GM18519 (cell line): ENCODE data around the gene SEMA4D.
A peak's percentile ranks its signal among the peaks of the same experiment; 100 is the strongest.

Experiments
- ATAC-seq: cut with Tn5 transposase; IDR thresholded peaks from one replicate; pipeline ENCODE4 v1.9.1; 2021; ENCODE audit warnings: mild to moderate bottlenecking, moderate library complexity; ENCODE audit not compliant: unreplicated experiment, low FRiP score

SEMA4D gene

DNA sequence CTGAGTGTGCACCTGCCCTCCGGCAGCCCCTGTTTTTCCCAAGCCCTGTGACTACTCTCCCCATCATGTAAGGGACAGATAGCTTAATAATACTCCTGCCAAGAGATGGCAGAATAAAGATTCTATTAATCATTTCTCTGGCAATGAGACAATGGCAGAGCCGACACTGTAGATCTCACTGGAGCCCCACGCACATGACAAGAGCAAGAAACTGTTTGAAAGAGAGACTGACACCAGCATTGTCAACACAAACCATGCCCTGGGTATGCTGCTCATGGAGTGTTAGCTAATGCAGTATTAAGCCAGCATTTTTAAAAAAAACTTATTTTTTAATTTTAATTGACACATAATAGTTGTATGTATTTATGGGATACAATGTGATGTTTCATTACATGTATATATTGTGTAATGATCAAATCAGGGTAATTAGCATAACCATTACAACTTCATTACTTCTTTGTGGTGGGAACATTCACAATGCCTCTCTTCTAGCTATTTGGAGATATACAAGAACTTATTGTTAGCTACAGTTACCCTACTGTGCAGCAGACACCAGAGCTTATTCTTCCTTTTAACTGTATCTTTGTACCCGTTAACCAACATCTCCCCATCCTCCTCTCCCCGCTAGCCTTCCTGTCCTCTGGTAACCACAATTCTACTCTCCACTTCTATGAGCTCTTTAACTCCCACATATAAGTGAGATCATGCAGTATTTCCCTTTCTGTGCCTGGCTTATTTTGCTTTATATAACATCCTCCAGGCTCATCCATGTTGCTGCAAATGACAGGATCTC lies 31.5 kb upstream of the SEMA4D start:
- ATAC-seq, result no peak

DNA sequence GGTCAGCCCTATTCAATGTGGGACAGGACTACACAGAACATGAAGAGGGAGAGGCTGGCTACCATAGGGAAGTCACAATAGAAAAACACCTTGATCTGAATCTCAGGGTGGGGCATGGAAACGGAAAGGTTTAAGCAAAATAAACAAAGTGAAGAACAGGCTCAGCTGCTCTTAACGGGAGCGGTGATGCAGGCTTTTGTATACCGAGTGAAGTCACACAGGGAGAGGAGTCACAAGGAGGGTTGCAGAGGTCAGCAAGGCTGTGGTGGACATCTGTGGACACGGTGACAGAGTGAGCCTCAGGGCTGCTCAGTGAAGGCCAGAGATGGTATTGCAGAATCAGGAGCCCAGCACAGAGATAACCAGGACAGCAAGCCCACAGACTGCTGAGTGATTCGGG lies 30.6 kb upstream of the SEMA4D start:
- no peak for ATAC-seq

DNA sequence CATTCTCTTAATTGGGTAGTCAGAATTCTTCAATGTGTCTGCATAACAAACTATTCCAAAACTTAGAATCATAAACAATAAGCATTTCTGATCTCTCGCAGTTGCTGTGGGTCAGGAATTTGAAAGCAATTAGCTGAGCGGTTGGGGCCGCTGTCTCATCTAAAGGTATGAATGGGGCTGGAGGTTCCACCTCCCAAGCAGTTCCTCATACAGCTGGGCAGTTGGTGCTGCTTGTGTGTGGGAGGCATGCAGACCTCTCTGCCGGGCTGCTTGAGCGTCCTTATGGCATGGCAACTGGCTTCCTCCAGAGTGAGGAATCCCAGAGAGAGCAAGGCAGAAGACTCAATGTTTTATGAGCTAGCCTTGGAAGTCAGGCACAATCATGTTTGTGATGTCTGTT lies 30.2 kb upstream of the SEMA4D start:
- no peak for ATAC-seq

DNA sequence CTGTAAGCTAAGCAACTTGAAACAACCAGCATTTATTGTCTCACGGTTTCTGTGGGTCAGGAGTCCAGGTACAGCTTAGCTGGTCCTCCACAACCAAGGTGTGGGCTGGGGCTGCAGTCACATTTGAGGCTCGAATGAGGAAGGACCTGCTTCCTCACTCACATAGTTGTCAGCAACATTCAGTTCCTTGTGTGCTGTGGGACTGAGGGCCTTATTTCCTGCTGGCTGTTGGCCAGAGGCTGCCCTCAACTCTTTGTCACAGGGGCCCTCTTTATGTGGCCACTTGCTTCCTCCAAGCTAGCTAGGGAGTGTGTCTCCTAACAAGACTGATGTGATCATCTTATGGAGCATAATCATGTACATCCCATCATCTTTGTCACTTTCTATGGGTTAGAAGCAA lies 29.2 kb upstream of the SEMA4D start:
- ATAC-seq, result no peak

DNA sequence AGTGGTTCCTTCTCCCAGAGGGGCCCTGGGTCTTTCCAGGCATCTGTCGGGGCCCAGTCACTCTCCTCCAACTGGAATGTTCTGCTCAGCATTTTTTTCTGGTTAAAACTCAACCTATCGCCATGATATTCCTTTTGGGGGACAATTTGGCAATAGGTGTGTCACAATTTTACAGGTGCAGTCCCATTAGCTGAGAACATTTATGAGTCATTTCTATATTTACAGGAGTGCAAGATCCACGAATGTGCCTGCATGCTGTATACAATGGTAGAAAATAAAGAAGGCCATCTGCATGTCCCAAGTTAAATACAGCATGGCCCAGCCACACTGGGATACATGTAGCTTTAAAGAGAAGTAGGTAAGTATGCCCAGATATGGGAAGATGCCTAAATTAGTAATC lies 28.8 kb upstream of the SEMA4D start:
- ATAC-seq, result no peak

DNA sequence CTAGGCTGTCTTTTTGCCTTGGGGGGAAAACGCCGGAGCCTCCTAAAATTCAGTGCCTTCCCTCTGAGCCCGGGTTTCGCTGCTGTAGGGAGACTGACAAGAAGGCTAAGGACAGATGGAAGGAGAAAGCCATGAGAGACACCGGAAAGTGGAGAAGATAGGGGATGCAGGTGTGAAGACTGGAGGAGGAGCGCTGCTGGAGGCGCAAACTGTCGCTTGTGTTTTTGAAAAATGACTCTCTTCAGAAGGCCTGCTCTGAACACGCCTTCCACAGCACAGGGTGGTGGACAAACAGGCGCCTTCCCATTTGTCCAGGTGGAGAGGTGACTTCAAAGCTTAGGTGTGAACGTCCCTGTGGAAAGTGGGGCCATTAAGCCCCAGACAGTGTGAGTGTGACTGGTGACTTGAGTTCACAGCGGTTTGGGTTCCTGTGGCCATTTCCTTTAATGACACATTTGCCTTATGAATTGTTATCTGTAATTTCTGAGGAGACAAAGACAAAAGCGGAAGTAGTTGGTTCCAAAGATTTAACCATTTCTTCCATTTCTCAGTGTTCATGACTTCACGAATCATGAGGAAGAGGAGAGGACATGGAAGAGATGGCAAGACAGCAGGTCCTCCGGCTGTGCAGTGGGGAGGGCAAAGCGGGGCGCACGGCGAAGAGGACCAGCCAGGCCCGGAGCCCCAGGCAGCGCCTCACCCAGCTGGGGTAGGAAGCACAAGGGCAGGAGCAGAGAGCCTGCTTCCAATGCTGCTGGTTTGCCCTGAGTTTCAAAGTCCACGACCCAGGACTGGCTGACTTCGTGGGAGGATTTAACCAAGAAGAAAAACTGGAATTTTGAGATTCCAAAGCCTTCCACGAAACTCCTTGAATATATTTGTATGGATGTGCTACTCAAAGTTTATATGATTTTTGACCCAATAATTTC lies 27.8 kb upstream of the SEMA4D start:
- ATAC-seq, result no peak

DNA sequence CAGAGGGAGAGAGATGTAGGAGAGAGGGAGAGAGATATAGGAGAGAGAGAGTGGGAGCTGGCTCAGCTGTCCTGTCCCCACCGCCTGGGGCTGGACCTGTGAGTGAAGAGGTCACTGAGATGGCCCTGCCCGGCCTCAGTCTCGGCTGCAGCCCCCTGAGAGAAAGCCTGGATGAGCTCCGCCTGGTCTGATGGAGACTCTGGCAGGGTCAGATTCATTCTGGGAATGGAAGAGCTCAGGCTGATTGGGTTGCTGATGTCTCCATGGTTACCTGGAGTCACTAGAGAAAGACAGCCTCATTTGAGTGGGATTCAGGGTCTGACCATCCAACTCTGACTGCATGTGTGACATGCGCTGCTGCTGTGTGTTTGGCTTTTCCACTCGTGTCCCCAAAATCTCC lies 27.1 kb upstream of the SEMA4D start:
- no peak for ATAC-seq

DNA sequence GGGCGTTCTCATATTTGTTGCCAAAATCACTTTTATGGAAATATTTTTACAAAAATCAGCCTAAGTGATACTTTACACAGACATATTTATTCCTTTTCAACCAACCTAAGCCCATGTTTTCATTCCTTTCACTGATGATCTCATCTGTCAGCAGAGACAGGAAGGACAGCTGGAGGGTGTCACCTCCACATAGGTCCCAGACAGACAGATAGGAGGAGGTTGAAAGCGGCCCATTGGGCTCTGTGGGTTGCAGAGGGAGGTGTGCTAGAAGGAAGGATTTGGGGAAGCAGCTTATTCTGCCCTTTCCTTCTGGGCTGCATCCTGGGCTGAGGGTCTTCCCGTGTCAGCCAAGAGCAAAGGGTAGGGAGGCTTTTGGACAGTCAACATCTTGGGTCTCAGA lies 26.0 kb upstream of the SEMA4D start:
- ATAC-seq, result no peak

DNA sequence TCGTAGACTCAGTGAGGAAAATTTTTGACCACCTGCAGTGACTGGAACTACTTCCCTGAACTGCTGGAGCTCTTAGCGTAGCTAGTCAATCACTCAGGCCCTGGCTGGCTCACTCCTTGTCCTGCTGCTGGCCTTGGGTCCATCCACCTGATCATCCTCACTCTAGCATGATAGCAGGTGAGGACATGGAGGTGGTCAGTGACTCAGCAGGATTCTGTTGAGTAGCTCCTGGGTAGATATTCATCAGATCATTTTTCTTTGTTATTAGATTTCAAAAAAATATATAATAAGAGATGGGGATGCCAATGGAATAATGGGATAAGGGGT lies 25.0 kb upstream of the SEMA4D start:
- no peak for ATAC-seq

DNA sequence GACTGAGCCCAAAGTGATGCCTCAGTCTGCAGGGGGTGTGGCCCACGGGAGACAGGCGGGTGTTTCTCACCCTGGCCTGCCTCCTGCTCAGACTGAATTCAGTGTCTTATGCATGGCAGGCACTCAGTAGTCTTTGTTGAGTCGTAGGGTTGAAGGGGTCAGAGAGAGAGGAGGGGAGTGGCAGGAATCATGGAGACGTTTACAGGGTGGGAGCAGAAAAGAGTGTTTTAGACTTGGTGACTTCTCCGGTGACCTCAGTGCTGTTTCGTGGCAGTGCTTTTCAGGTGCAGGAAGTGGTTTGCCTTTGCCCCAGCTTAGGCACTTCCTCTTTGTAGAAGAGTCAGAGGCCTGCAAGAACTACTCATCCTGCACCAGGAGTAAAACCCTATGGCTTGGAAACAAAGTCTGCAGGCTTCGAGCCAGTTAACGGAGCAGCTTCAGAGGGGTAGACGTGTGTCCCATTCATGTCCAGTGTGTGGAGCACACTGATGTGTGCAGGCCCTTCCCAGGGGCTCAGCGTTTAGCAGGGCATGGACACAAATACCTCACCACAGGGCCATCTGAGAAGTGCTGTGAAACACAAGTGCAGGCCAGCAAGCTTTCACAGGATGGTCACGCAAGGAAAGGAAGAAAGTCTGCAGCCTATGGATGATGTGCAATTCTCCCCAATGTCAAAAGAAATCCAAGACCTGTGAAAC lies 24.5 kb upstream of the SEMA4D start:
- peak; percentile 88 for ATAC-seq

DNA sequence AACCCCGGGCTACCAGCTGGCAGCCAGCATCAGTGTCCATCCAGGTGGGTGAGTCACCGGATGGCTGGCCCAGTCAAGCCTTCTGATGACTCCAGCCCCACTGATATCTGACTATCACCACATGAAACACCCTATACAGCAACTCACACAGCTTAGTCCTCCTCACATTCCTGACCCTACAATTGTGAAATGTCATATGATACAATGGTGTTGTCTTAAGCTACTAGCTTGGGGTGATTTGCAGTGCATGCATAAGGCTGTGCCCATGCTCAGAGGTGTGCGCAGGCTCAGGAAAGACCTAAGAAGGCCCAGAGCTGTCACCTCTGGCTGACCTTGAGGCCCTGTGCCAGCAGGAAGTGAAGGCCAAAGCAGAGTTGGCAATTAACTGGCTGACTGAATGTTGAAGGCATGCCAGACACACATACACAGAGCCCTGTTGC lies 21.5 kb upstream of the SEMA4D start:
- ATAC-seq, result no peak

DNA sequence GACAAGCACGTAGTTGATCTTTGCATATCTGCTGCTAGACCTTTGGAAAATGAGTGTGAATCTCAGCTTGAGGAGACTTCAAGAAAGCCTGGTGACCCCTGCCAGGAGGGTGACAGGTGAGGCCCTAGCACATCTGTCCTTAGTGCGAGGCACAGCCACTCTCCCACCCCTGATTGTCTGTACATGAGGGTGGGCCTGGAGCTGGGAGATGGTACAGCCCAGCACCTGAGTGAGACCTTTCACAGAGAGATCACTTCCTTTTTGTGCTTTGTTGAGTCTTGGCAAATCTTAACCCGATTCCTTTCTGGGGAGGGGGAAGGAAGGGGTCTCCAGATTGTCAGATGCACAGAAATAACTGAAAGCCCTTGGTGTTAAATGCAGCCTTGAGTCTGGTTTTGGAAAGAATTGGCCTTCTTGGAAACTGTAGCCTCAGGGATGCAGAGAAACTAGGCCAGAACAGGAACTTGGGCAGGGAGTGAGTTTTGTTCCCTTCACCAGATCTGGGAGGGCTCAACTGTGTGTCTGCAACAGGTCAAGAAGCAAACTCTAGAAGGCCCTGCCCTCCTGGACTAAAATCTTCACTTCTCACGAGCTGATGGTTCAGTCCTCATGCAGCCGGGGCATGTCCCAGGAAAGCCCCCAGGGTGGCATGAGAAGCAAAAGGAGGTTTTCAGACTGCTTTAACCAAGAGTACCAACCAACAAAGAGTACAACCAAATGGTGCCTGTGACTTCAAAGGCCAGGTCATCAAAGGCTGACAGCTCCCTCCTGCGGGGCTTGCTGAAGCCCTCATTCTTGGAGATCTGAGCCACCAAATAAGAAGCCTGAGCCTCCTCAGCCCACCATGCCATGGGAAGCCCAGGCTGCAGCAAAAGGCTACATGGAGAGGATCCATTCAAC lies 20.8 kb upstream of the SEMA4D start:
- ATAC-seq, result no peak

DNA sequence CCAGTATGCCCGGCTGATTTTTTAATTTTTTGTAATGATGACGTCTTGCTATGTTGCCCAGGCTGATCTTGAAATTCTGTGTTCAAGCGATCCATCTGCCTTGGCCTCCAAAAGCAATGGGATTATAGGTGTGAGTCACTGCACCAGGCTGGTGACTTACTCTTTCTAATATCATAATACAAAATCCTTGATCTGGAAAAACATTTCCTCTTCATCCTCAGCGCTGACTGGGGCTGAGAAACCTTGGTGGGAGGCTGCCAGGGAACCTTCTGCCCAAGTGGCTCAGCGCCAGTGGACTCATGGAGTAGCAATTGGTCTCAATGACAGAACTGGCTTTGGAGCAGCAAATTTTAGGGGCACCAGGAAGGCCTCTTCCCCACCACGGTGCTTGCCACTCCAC lies 17.5 kb upstream of the SEMA4D start:
- ATAC-seq, result no peak

DNA sequence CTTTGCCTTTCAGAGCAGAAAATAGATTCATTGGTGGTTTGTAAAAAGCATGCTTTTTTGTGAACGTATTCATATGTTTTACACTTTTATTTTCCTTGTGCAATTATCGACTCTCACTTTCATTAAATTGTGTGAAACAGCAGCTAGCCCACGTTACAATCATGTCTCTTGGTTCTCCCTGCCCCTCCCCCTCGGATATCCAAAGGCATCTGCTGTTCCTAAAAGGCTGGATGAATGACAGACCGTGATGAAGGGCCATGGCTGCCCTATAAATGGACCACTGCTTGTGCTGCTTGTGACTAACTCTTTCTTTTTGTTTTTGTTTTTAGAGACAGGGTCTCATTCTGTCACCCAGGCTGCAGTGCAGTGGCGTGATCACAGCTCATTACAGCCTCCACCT lies 17.0 kb upstream of the SEMA4D start:
- ATAC-seq, result no peak

DNA sequence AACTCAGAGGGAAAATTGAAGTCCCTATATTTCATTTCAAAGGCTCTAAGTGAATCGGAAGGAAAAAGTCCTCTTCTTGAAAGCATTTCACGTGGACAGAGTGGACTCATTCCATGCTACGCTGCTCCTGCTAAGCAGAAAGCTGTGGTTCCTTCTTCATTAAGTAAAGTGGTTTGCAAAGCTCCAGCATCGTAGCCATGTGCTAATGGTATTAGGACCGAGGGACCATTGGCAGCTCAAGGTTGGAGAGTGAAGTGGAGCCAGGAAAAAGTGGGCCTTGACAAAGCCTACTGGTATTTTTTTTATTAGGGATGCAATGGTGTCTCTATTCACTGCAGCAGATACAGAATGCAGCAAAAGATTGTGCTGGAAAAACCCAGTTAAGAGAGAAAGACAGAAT lies 16.4 kb upstream of the SEMA4D start:
- ATAC-seq, result no peak

DNA sequence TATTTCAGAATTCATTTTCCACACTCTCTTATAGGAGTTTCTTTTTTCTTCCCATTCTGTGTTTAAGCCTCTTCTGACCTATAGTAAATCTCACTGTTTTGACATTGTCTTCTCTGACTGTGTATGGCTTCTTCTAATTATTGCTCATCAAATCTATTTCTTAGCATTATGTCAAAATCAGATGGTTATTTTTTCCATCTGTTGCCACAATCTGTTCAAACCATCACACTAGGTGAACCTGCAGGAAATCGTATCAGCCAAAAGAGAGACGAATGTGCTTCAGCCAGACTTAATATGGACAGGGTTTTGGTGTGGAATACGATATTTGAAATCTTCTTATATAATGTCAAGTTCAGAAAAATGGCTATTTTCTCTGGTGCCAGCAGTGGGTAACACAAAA lies 15.9 kb upstream of the SEMA4D start:
- no peak for ATAC-seq

DNA sequence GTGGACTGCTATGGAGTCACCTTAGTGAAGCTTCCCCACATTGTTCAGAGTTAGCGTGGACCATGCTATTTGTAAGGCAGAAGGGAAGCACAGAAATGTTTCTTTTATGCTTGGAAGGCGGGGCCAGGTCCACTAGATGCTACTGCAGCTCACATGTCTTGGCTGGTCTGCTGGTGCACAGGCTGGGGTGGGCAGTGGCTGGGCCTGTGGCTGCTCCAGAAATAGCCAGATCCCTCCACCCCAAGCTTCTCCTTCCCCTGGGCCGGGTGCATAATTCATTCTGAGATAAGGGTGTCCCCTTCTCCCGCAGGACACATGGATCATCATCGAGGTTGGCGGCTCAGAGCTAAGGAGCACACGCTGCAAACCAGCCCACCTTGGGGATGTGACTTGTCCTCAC lies 14.5 kb upstream of the SEMA4D start:
- ATAC-seq, result no peak

DNA sequence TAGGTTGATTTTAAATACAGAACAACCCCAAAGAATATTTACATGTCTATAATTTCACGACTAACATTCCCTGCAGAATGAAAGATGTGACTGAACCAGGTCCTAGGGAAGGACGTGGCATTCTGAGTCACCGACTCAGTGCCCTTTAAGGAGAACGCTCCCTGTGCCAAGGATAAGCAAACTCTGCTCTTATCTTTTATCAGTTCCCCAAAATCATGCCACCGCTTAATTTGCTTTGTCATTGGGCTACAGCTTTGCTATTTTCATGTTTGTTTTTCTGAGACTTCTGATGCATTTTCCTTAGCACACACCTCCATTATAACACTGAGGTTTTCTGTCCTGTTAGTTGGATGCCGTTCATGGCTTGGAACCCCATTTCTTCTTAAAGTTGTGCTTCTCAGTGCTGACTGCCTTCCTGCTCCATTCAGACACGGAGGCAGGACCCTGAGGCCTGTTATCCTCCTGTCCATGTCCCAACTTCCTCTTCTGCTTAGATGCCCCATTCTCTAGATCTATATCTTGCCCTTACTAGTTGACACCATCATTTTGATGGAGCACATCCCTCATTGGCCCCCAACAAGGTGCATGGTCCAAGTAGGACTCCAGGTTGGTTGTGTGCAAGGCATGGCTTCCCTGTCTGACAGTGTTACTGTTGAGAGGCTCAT lies 11.2 kb upstream of the SEMA4D start:
- ATAC-seq, result no peak

DNA sequence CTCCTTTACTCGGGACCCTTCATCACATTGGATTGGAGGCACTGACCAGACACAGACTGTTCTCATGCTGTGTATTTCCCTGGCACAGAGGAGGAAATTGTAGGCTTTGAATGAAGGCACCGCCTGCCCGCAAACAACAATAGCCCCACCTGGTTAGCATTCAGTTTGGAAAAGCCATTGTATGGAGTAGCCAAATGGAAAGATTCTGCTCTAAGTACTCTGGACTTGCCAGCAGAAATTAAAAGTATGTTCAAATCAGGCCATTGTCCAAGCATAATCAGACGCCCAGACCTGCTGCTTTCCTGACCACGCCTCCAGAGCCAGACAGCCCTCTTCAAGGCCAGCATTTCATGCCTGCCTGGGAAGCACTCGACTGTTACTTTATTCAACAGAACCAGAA lies 8.0 kb upstream of the SEMA4D start:
- ATAC-seq, result no peak

DNA sequence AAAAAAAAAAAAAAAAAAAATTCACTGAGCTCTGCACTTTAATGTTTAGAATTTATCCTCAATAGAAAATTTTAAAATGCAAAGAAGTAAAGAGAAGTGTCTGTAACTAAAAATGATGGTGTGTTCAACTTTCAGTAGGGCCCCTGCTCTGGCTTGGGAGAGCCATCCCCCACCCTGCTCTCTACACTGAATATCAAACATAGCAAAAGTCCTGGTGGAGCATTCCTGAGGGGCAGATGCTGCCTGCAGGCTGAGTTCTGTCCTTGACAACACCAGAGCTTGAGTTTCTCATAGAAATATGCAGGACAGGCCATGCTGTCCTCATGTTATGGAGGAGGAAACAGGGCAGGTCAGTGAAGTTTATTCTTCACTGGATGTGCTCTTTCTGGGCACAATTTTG lies 7.1 kb upstream of the SEMA4D start:
- ATAC-seq, result no peak
